ENCODE results near the gene NR3C2. TPM values are rescaled to one million over a fixed set of nuclear protein-coding genes. Genes with fewer than 3 reads are reported as not detected.

Gene NR3C2
- total RNA-seq, 1 experiment from 2014 or later = 14.2 TPM

GRCh38 chr4:148092316-148093014, 349.7 kb downstream of the NR3C2 start:
- CTCF ChIA-PET = no interaction called here
- no peaks in the 10 kb centered on the region for H3K27me3 Mint-ChIP-seq (ENCODE audit: unreplicated experiment)

GRCh38 chr4:148091896-148092295, 350.3 kb downstream of the NR3C2 start:
- no peaks in the 10 kb centered on the region for H3K27me3 Mint-ChIP-seq (ENCODE audit: unreplicated experiment)
- no peak for TF ChIP-seq CTCF (IDR thresholded peaks at IDR 0.05; ENCODE audit: unreplicated experiment)
- intact Hi-C loops (cut with micrococcal nuclease; ENCODE audit: unreplicated experiment) = no loop called here
- DNase-seq = no peak
- CTCF ChIA-PET = no interaction called here
- no peaks in the 10 kb centered on the region for H3K9me3 Mint-ChIP-seq (ENCODE audit: low read depth, unreplicated experiment)
- H3K36me3 Mint-ChIP-seq (ENCODE audit: insufficient read depth, unreplicated experiment) = no peaks in the 10 kb centered on the region
- no peaks in the 10 kb centered on the region for H3K4me1 Mint-ChIP-seq (ENCODE audit: low read depth, unreplicated experiment)
- H3K4me3 Mint-ChIP-seq (ENCODE audit: low read depth, unreplicated experiment) = no peak overlapping the region
- H3K27ac Mint-ChIP-seq (ENCODE audit: unreplicated experiment) = no peak overlapping the region
- BruUV-seq (replicated peaks) = no TSS peak

More at GRCh38 chr4:148092316-148093014, 349.7 kb downstream of the NR3C2 start:
- no peaks in the 10 kb centered on the region for H3K9me3 Mint-ChIP-seq (ENCODE audit: low read depth, unreplicated experiment)
- no peak overlapping the region for H3K27ac Mint-ChIP-seq (ENCODE audit: unreplicated experiment)
- intact Hi-C loops (cut with micrococcal nuclease; ENCODE audit: unreplicated experiment) = no loop called here
- no peaks in the 10 kb centered on the region for H3K36me3 Mint-ChIP-seq (ENCODE audit: insufficient read depth, unreplicated experiment)
- no peak overlapping the region for H3K4me3 Mint-ChIP-seq (ENCODE audit: low read depth, unreplicated experiment)
- no peak for DNase-seq
- no peak for TF ChIP-seq CTCF (IDR thresholded peaks at IDR 0.05; ENCODE audit: unreplicated experiment)
- no TSS peak for BruUV-seq (replicated peaks)
- H3K4me1 Mint-ChIP-seq (ENCODE audit: low read depth, unreplicated experiment) = no peaks in the 10 kb centered on the region

- H3K36me3 Mint-ChIP-seq (ENCODE audit: insufficient read depth, unreplicated experiment) = no peaks in the 10 kb centered on the region
- CTCF ChIA-PET = no interaction called here
- no TSS peak for BruUV-seq (replicated peaks)
- H3K4me1 Mint-ChIP-seq (ENCODE audit: low read depth, unreplicated experiment) = no peaks in the 10 kb centered on the region
- intact Hi-C loops (cut with micrococcal nuclease; ENCODE audit: unreplicated experiment) = no loop called here
- DNase-seq = no peak
- no peak for TF ChIP-seq CTCF (IDR thresholded peaks at IDR 0.05; ENCODE audit: unreplicated experiment)
- H3K27me3 Mint-ChIP-seq (ENCODE audit: unreplicated experiment) = no peaks in the 10 kb centered on the region
- no peak overlapping the region for H3K4me3 Mint-ChIP-seq (ENCODE audit: low read depth, unreplicated experiment)
- no peak overlapping the region for H3K27ac Mint-ChIP-seq (ENCODE audit: unreplicated experiment)
- no peaks in the 10 kb centered on the region for H3K9me3 Mint-ChIP-seq (ENCODE audit: low read depth, unreplicated experiment)
Measured at GRCh38 chr4:148090503-148091476, 351.4 kb downstream of the NR3C2 start.

GRCh38 chr4:148090029-148090428, 352.2 kb downstream of the NR3C2 start:
- DNase-seq = no peak
- BruUV-seq (replicated peaks) = no TSS peak
- no peaks in the 10 kb centered on the region for H3K36me3 Mint-ChIP-seq (ENCODE audit: insufficient read depth, unreplicated experiment)
- intact Hi-C loops (cut with micrococcal nuclease; ENCODE audit: unreplicated experiment) = no loop called here
- H3K27ac Mint-ChIP-seq (ENCODE audit: unreplicated experiment) = no peak overlapping the region
- no peak for TF ChIP-seq CTCF (IDR thresholded peaks at IDR 0.05; ENCODE audit: unreplicated experiment)
- CTCF ChIA-PET = no interaction called here
- peaks cover 5% of the 10 kb centered on the region for H3K9me3 Mint-ChIP-seq (ENCODE audit: low read depth, unreplicated experiment)
- no peaks in the 10 kb centered on the region for H3K4me1 Mint-ChIP-seq (ENCODE audit: low read depth, unreplicated experiment)
- no peak overlapping the region for H3K4me3 Mint-ChIP-seq (ENCODE audit: low read depth, unreplicated experiment)
- no peaks in the 10 kb centered on the region for H3K27me3 Mint-ChIP-seq (ENCODE audit: unreplicated experiment)
